ENCODE data around the gene HOXB3. TPM values are rescaled to one million over a fixed set of nuclear protein-coding genes. Genes with fewer than 3 reads are reported as not detected.
A peak's percentile ranks its signal among the peaks of the same experiment; 100 is the strongest.

HOXB3 gene
- polyA plus RNA-seq, 1 donor (not counting 4 experiments of a cell fraction or from before 2014, with no cell fraction given) = 1.1 TPM

- Histone ChIP-seq H3K9me1 (ENCODE audit: control insufficient read depth, extremely low read depth, insufficient read depth, low read length) (no peaks in the 10 kb centered on the region), H3K9ac (ENCODE audit: control insufficient read depth, extremely low read depth, insufficient read depth, low read length) (no peak overlapping the region), H3K4me3 (ENCODE audit: control insufficient read depth in 2 of 3, extremely low read depth in 1 of 3, insufficient read depth in 2 of 3, low read depth in 1 of 3, low read length in 3 of 3) (no peak overlapping the region), H3K27me3 (ENCODE audit: control insufficient read depth, extremely low read depth, insufficient read depth, low read length) (peaks cover 96% of the 10 kb centered on the region), H2AFZ (ENCODE audit: control insufficient read depth, low read length) (no peak overlapping the region), H3K4me1 (ENCODE audit: control insufficient read depth, extremely low read depth, insufficient read depth, low read length) (peaks cover 10% of the 10 kb centered on the region), H3K4me2 (ENCODE audit: control insufficient read depth, extremely low read depth, insufficient read depth, low read depth, low read length) (no peak overlapping the region), H4K20me1 (ENCODE audit: control insufficient read depth, extremely low read depth, insufficient read depth, low read length) (no peaks in the 10 kb centered on the region), H3K36me3 (ENCODE audit: control insufficient read depth in 2 of 2, extremely low read depth in 1 of 2, insufficient read depth in 2 of 2, low read length in 2 of 2) (peaks cover 0 to 4% of the 10 kb centered on the region in 2 experiments), H3K27ac (ENCODE audit: control insufficient read depth, insufficient read depth, low read length) (no peak overlapping the region), H3K79me2 (ENCODE audit: control insufficient read depth, insufficient read depth, low read length) (no peaks in the 10 kb centered on the region), H3K9me3 (ENCODE audit: control insufficient read depth, low read depth, low read length) (no peaks in the 10 kb centered on the region)
- dilution Hi-C loops (cut with MboI; ENCODE audit: extremely low pct_ligation_motif_present, low sequenced_read_pairs) = no loop called here
- DNase-seq (ENCODE audit: low read depth, low spot score) (no peak), FAIRE-seq (no peak)
- TF ChIP-seq CTCF (optimal IDR thresholded peaks at IDR 0.05 in 1 of 3, IDR thresholded peaks at IDR 0.05 in 1 of 3, conservative IDR thresholded peaks at IDR 0.05 in 1 of 3; ENCODE audit: extremely low read depth in 1 of 3, insufficient read depth in 2 of 3, low read length in 3 of 3) = no peak
Observed at GRCh38 chr17:48598736-48599135, 8.7 kb upstream of the HOXB3 start.

GRCh38 chr17:48597778-48598631 lies 8.0 kb upstream of the HOXB3 start:
- no peaks in the 10 kb centered on the region for H3K79me2 ChIP-seq (ENCODE audit: control insufficient read depth, insufficient read depth, low read length)
- H3K4me1 ChIP-seq (ENCODE audit: control insufficient read depth, extremely low read depth, insufficient read depth, low read length) = peaks cover 13% of the 10 kb centered on the region
- H2AFZ ChIP-seq (ENCODE audit: control insufficient read depth, low read length) = peak overlapping the region; percentile 82
- no peak for TF ChIP-seq CTCF (optimal IDR thresholded peaks at IDR 0.05 in 1 of 3, IDR thresholded peaks at IDR 0.05 in 1 of 3, conservative IDR thresholded peaks at IDR 0.05 in 1 of 3; ENCODE audit: extremely low read depth in 1 of 3, insufficient read depth in 2 of 3, low read length in 3 of 3)
- peak; percentile 90 for TF ChIP-seq EZH2 (IDR thresholded peaks at IDR 0.05; ENCODE audit: low read length)
- FAIRE-seq (no peak), DNase-seq (ENCODE audit: low read depth, low spot score) (no peak)
- no peaks in the 10 kb centered on the region for H4K20me1 ChIP-seq (ENCODE audit: control insufficient read depth, extremely low read depth, insufficient read depth, low read length)
- H3K27ac ChIP-seq (ENCODE audit: control insufficient read depth, insufficient read depth, low read length) = no peak overlapping the region
- no peaks in the 10 kb centered on the region for H3K9me1 ChIP-seq (ENCODE audit: control insufficient read depth, extremely low read depth, insufficient read depth, low read length)
- dilution Hi-C loops (cut with MboI; ENCODE audit: extremely low pct_ligation_motif_present, low sequenced_read_pairs) = no loop called here
- H3K9ac ChIP-seq (ENCODE audit: control insufficient read depth, extremely low read depth, insufficient read depth, low read length) = peak overlapping the region; percentile 47
- H3K36me3 ChIP-seq (ENCODE audit: control insufficient read depth in 2 of 2, extremely low read depth in 1 of 2, insufficient read depth in 2 of 2, low read length in 2 of 2) = peaks cover 0 to 4% of the 10 kb centered on the region in 2 experiments
- H3K9me3 ChIP-seq (ENCODE audit: control insufficient read depth, low read depth, low read length) = no peaks in the 10 kb centered on the region
- H3K4me2 ChIP-seq (ENCODE audit: control insufficient read depth, extremely low read depth, insufficient read depth, low read depth, low read length) = peak overlapping the region; percentile 82
- peaks cover 93% of the 10 kb centered on the region for H3K27me3 ChIP-seq (ENCODE audit: control insufficient read depth, extremely low read depth, insufficient read depth, low read length)
- peak overlapping the region; percentile 46 to 71 (median 62) for H3K4me3 ChIP-seq (ENCODE audit: control insufficient read depth in 2 of 3, extremely low read depth in 1 of 3, insufficient read depth in 2 of 3, low read depth in 1 of 3, low read length in 3 of 3)
